Stimulated activated CD8-positive, alpha-beta memory T cell treated with anti-CD3 and anti-CD28 coated beads, Interleukin-7, amount 100 ng/mL, for 1 hour (primary cell): ENCODE data around the gene EXOSC7.
"Not testable (repeated sequence)": the region's sequence is repeated elsewhere in the genome, so short reads cannot be mapped to it uniquely, and the experiment has no call there.

Experiments used
- DNase-seq, 2 donors: peaks; one replicate each; pipeline ENCODE4 v3.0.0-alpha.2; 2020; ENCODE audit warnings: low read depth in 2 of 2

Gene EXOSC7

DNA sequence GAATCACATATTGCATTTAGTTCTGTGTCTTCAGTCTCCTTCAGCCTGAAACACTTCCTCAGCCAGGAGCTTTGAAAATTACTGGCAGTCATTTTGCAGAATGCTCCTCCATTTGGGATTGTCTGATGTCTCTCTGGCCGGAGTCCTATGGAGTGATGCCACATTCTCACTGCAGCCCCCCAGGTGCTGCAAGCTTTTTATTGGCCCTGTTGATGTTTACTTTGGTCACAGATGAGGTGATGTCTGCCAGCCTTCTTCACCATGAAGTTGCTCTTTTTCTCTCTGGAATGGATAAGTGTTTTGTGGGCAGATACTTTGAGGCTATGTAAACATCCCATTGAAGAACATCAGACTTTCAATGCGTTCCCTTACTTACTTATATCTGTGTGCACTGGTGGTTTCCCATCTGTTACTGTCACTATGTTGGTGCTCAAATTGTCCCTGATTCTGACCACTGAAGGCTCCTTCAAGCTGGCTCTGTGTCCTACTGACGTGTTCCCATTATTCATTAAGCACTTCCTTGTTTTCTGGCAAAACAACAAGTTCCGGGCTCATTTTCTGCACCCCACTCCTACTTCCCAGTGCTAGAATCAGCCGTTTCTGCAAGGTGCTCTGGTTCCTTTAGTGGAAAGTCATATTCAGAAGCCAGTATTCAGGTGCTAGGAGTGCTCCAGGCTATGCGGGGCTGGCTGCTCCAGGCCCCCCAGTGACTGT lies 48.7 kb downstream of the EXOSC7 start:
- no peak for DNase-seq

DNA sequence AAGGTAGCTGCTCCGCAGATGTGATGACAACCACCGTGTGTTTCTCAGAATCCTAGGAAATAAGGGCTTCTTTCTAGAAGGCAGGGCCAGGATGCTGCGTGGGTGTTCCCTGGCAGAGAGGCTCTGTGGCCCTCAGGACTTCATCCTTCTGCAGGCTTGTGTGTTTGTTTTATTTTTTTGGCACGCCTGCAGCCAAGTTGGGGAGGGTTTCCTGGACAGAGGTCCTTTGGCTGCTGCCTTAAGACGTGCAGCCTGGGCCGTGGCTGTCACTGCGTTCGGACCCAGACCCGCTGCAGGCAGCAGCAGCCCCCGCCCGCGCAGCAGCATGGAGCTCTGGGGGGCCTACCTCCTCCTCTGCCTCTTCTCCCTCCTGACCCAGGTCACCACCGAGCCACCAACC lies 50.0 kb downstream of the EXOSC7 start, which contains the start of gene CLEC3B:
TSS of gene CLEC3B (plus strand) at position 266 of the 400 bp plus-strand sequence. CDS start at position 326, 60 bp downstream.
- DNase-seq: no peak

DNA sequence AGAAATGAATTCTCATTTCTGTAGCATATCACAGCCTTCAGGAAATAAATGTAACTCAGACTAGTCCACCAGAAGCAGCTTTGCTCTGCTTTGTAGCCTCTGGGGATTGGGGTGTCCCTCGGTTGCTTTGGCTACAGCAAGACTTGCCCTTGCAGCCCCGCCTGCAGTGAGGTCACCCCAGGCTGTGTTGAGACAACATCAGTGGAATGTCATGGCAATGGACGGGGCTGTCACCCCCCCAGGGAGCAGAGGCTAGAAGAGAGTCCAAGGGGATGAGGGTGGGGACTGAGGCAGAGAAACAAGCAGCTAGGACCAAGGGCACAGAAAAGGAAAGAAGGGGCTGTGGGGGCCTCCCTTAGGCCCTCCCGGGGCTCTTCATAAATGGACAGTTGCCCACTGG lies 50.9 kb downstream of the EXOSC7 start:
- DNase-seq: no peak

DNA sequence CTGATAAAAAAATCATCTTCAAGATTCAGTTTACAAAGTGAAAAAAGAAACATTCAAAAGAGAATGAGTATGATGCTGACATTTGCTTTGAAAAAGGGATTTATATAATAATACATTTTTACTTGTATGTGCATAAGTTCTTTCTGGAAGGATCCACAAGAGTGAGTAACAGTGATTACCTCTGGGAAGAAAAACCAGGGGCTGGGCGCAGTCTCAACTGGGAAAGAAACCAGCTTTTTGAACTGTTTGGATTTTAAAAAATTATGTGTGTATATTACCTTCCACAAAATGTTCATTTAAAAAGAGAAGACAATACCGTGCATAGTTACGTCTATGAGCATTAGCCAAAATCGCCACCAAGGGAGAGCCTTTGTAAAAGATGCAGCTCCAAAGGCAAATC lies 51.4 kb downstream of the EXOSC7 start:
- DNase-seq: no peak

DNA sequence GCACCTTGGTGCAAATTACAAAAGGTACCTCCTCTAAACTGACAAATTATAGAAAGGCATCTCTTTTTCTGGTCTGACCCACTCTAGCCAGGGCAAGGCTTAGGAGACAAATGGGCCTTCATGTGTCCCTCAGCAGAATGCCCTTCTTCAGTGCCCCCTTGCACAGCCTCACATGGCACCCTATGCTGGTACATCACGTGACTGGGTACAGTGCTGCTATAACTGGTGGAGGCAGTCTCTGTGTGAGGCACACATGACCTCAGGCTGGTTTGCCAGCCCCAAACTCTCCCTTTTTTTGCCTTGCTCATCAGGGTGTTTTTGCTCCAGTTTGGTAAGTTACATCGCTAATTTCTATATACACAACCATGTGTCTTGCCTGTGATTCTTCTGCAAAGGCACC lies 53.2 kb downstream of the EXOSC7 start:
- DNase-seq: no peak

DNA sequence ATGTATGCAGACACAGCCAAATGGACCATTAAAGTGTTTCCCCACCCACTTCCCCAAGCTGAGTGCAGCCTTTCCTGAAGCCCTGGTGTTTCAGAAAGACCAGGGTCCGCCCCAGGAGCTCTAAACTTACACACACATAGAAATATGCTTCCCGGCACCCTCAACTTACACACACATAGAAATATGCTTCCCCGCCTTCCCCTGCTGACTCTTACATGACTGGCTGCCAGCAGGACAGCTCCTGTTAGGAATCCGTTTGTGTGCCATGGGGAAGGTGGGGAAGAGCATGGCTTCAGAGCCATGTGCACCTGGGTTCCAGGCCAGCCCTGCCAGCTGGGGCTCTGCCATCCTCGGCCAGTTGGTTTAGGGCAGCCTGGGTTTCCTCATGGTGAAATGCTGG lies 53.6 kb downstream of the EXOSC7 start:
- no peak for DNase-seq

DNA sequence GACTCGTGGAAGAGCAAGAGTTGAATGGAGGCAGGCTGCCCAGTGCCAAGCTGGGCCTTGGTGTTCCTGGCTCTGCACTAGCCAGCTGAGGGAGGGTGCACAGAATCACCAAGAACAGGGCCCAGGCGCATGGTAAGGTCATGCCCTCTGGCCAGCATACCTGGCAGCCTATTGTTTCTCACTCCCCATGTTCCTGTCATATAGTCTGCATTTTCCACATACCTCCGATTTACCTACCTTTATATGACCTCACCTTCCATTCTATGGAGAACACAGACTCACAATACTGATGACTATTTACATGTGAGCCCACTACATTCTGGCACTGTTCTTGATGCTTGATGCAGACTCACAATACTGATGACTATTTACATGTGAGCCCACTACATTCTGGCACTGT lies 55.5 kb downstream of the EXOSC7 start:
- DNase-seq: no peak

DNA sequence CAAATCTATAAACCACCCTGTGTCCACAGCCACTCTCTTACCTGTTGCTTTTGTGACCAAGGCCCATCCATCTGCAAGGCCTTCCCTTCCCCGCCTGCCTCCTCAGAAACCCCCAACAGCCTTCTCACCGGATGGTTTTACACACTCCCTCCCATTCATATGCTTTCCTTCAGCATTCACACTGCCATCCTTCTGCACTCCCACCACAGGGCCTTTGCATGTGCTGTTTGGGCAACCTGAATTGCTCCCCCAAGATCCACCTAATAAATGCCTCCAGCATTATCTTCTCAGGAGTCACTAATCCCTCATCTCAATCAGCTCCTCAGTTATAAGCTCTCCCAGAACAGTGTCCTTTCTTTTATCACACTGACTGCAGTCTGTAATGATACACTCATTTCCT lies 56.1 kb downstream of the EXOSC7 start:
- DNase-seq: no peak

DNA sequence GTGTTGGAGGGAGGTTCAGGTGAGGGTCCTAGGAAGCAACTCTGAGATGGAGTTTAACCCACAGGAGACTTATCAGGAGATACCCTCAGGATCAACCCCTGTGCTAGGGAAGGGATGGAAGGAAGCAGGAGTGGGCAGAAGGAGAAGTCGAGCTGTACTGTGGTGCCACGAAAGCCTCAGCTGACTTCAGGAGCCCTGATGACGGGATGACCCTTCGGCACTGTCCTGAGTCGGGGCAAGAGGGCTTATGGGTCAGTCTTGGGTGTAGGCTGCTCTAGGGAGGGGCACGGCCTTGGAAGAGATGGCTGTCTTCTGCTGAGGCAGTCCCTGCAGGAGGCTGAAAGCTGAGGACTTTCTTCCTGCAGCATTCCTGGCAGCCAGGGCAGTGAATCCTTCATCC lies 57.7 kb downstream of the EXOSC7 start:
- no peak for DNase-seq

DNA sequence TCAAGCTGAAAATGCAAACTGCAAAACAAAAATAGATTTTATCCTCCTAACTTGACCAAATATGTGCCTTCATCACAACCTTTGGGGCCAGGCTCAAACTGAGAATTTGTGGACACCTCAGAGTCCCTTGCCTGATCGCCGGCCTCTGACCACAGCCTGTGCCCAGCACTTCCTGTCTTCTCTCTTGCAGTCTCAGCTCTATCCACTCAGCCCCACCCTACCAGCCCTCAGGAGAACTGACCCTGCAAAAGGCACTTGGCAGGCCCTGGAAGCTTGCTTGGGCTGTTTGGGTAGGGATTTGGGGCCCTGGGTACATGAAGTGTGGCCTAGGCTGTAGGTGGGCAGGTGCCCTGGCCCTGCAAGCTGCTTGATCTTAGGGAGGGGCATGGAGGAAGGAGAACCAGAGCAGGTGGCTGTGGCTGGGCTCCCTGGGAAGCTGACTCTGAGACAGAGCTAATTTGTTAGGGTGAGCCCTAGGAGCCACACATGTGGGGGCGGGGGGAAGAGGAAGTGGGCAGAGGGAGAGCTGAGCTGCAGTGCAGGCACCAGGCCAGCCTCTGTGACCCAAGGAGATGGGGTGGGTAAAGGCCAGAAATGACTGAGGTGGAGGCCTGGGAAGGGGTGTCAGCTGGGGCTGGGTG lies 58.7 kb downstream of the EXOSC7 start:
- no peak for DNase-seq

DNA sequence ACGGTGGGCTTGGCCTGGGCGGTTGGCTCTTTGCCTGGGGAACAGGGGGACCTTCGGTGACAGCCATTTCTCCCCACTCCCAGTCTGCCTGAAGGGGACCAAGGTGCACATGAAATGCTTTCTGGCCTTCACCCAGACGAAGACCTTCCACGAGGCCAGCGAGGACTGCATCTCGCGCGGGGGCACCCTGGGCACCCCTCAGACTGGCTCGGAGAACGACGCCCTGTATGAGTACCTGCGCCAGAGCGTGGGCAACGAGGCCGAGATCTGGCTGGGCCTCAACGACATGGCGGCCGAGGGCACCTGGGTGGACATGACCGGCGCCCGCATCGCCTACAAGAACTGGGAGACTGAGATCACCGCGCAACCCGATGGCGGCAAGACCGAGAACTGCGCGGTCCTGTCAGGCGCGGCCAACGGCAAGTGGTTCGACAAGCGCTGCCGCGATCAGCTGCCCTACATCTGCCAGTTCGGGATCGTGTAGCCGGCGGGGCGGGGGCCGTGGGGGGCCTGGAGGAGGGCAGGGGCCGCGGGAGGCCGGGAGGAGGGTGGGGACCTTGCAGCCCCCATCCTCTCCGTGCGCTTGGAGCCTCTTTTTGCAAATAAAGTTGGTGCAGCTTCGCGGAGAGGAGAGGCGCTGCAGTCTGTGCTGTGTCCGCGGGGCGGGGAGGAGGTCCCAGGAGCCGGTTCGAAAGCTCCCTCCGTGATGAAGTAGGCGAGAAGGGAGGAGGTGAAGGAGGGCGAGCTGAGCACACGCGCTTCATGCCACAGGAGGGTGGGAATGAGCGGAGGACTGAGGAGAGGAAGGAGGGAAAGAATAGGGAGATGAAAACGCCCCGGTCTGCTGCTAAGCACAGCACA lies 59.6 kb downstream of the EXOSC7 start:
- no peak for DNase-seq

DNA sequence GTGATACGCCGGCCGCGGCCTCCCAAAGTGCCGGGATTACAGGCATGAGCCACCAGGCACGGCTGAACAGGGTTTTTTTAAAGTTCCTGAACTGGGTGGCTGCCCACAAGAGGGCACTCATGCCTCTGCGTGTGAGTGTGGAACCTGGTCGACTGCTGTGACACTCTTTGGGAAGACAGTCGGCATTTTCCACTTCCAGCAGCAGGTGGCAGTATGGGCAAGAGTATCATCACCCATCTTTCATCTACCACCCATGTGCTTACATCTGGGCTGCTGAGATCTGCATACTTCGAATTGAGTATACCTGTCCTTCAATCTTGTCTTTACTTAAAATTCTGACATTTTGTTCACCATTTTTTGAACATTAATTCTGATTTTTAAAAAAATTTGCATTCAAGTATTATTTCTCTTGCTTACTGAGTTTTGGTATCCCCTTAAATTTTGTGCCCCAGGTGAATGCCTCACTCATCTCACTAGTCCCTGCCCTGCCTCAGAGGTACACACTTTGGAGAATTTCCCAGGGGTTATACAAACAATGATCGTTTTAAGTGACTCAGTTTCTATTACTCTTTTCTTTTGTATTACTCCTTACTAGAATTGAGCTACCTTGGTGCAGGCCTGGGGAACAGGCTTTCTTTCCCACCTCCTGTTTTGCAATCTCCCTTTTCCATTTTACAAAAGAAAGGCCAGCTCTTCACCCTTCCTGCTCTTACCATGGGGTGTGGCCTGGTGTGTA lies 61.8 kb downstream of the EXOSC7 start:
- DNase-seq: peak; percentile 72 to 75

DNA sequence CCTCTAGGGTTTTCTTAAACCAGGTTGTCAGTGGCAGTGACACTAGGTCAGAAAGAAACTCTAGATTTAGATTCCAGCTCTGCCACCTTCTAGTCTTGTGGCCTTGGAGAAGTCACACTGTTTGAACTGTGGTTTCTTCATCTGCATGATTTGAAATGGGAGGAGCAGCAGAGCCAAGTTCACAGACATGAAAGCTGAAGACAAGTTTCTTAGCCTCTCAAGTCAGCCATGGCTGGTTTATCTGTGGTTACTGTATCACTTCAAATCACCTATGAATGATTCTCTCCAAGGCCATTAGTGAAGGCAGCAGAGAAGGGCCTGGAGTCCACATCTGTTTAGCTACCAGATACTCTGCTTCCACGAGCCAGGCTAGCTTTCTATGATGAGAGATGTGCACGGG lies 65.6 kb downstream of the EXOSC7 start:
- no peak for DNase-seq

DNA sequence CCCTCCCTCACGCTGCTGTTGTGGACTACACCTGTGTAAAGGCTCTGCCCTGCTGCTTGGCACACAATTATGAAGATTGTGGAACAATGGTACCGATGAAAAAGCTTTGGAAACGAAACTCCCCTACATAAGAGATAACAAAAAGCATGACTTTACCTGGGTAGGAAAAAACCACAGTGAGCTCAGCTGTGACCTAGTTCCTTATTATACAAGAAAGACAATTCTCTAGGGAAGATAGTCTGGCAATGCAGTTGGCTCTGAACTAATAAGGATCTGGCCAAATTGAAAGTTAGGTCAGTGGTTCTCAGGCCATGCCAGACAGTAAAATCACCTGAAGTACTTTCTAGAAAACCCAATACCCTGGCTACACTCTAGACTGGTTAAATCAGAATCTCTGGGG lies 66.1 kb downstream of the EXOSC7 start:
- no peak for DNase-seq

DNA sequence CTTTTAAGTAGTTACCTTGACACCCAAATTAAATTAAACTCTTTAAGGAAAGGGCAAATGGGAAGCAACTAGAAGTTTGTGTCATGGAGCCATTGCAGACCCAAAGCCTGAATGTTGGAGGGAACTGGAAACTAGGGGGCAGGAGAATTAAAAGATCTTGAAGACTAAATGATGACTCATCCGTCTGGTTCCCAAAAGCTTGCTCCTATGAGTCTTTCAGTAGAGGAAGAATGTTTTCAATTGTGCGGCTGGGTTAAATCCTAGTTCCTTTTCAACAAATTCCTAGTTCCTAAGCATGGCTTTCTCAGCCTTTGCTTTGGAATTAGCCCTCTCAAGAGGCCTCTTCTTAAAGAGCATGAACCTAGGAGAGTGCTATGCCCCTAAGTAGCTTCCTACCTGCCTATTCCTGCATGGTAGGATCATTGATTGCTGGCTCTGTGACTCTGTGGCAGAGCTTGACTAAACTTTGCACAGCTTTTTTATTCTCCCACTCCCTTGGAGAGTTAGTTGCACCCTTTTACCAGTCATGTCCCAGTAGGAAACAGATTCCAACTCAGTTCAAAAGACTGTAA lies 67.8 kb downstream of the EXOSC7 start:
- no peak for DNase-seq

DNA sequence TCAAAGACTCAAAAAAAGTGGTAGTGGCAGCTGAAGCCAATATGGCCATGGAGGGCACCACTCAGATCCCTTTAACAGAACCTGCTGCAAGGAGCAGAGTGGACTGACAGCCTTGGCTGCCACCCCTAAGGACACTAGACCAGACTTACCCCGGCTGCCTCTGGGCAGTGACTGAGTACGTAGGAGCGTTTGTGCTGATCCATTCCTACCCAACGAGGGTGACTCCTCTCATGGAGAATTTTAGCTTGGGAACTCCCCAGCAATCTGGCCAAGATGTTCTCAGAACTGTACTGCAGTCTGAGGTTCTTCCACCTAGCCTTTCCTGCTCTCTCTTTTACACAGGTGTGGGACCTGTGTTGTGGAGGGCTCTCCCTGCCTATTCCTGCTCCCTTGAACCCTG lies 72.2 kb downstream of the EXOSC7 start:
- no peak for DNase-seq

DNA sequence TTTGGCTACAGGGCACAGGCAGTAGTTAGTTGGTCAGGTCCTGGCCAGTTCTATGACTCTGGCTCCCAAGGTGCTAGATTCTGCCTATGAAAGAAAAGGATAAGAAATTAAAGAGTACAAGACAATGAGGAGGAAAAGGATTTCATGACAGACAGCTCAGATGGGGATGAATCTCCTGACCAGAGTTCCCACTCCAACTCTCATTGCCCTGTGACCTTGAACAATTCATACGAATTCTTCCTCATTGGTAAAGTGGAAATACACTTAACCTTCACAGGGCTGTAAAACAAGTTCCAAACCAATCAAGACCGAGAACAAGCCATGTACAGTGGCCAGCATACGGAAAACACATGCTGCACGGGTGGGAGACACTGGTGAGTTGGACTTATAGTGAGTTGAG lies 73.8 kb downstream of the EXOSC7 start:
- DNase-seq: no peak

DNA sequence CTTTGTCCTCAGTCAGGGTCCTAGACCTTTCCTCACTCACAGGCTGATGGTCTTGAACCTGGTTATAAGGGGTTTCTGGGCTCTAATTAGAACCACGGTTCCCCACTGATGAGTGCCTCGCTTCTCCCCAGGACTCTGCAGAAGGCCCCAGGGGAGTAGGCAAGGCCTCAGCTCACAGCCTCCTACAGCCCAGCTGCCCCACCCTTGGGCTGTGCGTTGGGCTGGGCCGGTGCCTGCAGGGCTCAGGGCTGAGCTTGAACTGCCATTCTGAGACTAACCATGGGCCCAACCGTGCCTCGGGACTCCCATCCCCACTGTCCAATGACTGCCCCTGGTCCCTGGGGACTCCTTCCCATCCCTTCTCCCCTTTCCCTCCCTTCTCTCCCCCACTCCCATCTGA lies 75.6 kb downstream of the EXOSC7 start:
- no peak for DNase-seq

DNA sequence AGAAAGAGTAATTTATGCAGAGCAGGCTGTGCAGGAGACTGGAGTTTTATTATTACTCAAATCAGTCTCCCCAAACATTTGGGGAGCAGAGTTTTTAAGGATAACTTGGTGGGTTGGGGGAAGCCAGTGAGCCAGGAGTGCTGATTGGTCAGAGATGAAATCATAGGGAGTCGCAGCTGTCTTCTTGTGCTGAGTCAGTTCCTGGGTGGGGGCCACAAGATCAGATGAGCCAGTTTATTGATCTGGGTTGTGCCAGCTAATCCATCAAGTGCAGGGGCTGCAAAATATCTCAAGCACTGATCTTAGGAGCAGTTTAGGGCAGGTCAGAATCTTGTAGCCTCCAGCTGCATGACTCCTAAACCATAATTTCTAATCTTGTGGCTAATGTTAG lies 77.8 kb downstream of the EXOSC7 start:
- DNase-seq: not testable (repeated sequence)

DNA sequence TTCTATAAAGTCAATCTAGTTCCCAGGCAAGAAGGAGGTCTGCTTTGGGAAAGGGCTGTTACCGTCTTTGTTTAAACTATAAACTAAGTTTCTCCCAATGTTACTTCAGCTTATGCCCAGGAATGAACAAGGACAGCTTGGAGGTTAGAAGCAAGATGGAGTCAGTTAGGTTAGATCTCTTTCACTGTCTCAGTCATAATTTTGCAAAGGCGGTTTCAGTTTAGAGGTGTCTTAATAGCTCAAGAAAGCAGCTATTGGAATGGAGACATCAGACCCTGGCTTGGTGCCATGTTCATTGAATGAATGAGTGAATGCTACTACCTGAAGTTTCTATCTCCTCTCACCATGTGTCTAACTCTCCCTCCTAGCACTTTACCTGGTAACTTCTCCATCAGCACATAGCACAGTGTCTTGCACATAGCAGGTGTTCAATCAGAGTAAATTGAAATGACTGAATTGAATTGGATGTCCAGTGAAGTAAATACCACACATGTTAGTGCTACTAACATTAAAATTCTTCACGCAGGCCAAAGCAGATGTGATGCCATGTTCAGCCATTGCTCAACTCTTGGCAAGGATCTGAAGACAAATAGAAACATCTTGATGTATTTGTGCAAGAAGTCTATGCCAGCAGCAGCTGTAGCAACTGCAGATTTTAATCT lies 78.3 kb downstream of the EXOSC7 start:
- DNase-seq: no peak

DNA sequence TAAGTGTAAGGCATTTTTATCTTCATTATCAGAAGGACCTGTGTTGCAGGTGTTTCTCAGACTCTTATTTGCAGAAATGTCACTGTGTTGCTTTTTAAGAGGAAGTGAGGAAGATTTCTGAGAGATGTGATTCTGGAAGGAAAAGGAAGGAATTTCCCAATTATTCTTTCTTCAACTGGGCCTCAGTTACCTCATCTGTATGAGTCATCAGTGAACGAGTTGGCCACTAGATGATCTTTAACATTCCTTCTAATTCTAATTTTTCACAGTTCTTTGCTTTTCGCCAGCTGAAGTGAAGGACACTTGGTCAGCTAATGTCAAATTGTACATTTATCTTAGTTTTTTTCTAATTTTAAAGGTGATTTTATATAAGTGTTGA lies 79.0 kb downstream of the EXOSC7 start:
- DNase-seq: no peak
